ENCODE data around the gene MPP2.
"Not testable (repeated sequence)": the region's sequence is repeated elsewhere in the genome, so short reads cannot be mapped to it uniquely, and the experiment has no call there.

Gene MPP2

DNA sequence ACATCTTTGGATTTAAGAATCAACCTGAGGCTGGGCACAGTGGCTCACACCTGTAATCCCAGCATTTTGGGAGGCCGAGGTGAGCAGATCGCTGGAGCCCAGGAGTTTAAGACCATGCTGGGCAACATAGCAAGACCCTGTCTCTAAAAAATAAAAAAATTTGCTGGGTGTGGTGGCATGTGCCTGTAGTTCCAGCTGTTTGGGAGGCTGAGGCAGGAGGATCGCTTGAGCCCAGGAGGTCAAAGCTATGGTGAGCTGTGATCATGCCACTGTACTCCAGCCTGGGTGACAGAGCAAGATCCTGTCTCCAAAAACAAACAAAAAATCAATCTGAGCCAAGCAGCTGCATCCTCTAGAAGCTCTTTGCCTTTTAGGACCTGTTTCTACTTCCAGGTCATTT is 32.1 kb upstream of the MPP2 start:
- peaks cover 11% of the 10 kb centered on the region for H3K4me1 Mint-ChIP-seq
- DNase-seq (ENCODE audit: low spot score in 2 of 2); H3K9me3 Mint-ChIP-seq; H3K27me3 Mint-ChIP-seq; ATAC-seq (ENCODE audit: low read depth); H3K27ac Mint-ChIP-seq; H3K4me3 Mint-ChIP-seq; H3K36me3 Mint-ChIP-seq: not testable (repeated sequence)

DNA sequence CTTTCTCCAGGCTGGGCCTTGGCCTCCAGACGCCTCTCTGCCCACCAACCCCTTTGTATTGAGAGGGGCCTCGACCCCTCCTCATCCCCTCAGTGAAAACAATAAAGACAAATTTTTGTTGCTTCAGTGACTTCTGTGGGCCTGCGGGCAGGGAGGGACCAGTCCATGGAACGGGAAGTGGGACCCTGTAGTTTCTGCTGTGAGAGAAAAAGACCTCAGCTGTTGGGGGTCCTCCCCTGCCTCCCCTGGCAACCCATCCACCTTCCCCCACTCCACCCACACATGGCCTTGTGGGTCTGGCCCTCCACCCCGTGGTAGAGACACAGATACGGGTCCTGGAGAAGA is 31.5 kb upstream of the MPP2 start:
- DNase-seq (ENCODE audit: low spot score in 2 of 2), result no peak
- Mint-ChIP-seq H3K4me3 (no peak overlapping the region), H3K4me1 (peaks cover 11% of the 10 kb centered on the region), H3K9me3 (no peaks in the 10 kb centered on the region), H3K27me3 (peaks cover 8% of the 10 kb centered on the region), H3K27ac (no peak overlapping the region), H3K36me3 (no peaks in the 10 kb centered on the region)
- ATAC-seq (ENCODE audit: low read depth), result no peak

DNA sequence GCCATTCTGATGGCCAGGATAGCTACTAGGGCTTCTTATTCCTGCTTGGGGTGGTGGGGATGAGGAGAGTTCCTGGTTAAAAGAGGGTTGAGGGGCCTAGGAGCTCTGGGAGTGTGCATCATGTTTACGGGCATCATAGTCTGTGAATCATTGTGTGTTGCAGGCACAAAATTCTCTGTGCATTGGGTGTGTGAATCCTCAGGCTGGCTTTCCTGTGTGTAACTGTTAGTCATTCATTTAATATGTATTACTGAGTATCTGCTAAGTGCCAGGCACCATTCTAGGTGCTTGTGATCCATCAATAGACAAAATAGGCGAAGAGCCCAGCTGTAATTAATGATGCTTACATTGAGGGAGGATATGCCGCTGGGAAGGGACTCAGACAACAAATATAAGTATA is 29.1 kb upstream of the MPP2 start:
- no peak overlapping the region for H3K4me3 Mint-ChIP-seq
- peaks cover 11% of the 10 kb centered on the region for H3K4me1 Mint-ChIP-seq
- peaks cover 14% of the 10 kb centered on the region for H3K27me3 Mint-ChIP-seq
- DNase-seq (ENCODE audit: low spot score in 2 of 2), result no peak
- H3K9me3 Mint-ChIP-seq, result no peaks in the 10 kb centered on the region
- ATAC-seq (ENCODE audit: low read depth), result no peak
- no peak overlapping the region for H3K27ac Mint-ChIP-seq
- H3K36me3 Mint-ChIP-seq, result no peaks in the 10 kb centered on the region

GRCh38 chr17:43935926-43936261 is 28.6 kb upstream of the MPP2 start:
- DNase-seq (ENCODE audit: low spot score in 2 of 2) (no peak), ATAC-seq (ENCODE audit: low read depth) (no peak)
- no peaks in the 10 kb centered on the region for H3K36me3 Mint-ChIP-seq
- no peak overlapping the region for H3K27ac Mint-ChIP-seq
- peaks cover 14% of the 10 kb centered on the region for H3K27me3 Mint-ChIP-seq
- H3K9me3 Mint-ChIP-seq, result no peaks in the 10 kb centered on the region
- H3K4me1 Mint-ChIP-seq, result peaks cover 11% of the 10 kb centered on the region
- H3K4me3 Mint-ChIP-seq, result no peak overlapping the region

- H3K4me3 Mint-ChIP-seq, result no peak overlapping the region
- H3K4me1 Mint-ChIP-seq, result peaks cover 11% of the 10 kb centered on the region
- H3K27ac Mint-ChIP-seq, result no peak overlapping the region
- H3K9me3 Mint-ChIP-seq, result no peaks in the 10 kb centered on the region
- H3K36me3 Mint-ChIP-seq, result no peaks in the 10 kb centered on the region
- DNase-seq (ENCODE audit: low spot score in 2 of 2) (no peak), ATAC-seq (ENCODE audit: low read depth) (no peak)
- peaks cover 12% of the 10 kb centered on the region for H3K27me3 Mint-ChIP-seq
Observed at GRCh38 chr17:43935204-43935925, 28.0 kb upstream of the MPP2 start.

GRCh38 chr17:43932923-43933322 is 25.6 kb upstream of the MPP2 start:
- Mint-ChIP-seq H3K9me3 (no peaks in the 10 kb centered on the region), H3K4me3 (no peak overlapping the region)
- no peak for ATAC-seq (ENCODE audit: low read depth)

GRCh38 chr17:43932357-43932756 is 25.0 kb upstream of the MPP2 start:
- no peak for ATAC-seq (ENCODE audit: low read depth)
- Mint-ChIP-seq H3K36me3 (no peaks in the 10 kb centered on the region), H3K4me3 (no peak overlapping the region), H3K27ac (no peak overlapping the region), H3K27me3 (peaks cover 20% of the 10 kb centered on the region), H3K9me3 (no peaks in the 10 kb centered on the region), H3K4me1 (peaks cover 8% of the 10 kb centered on the region)
- DNase-seq (ENCODE audit: low spot score in 2 of 2), result no peak

More at GRCh38 chr17:43932923-43933322, 25.6 kb upstream of the MPP2 start:
- H3K4me1 Mint-ChIP-seq, result peaks cover 8% of the 10 kb centered on the region
- H3K36me3 Mint-ChIP-seq, result no peaks in the 10 kb centered on the region
- H3K27me3 Mint-ChIP-seq, result peaks cover 17% of the 10 kb centered on the region
- DNase-seq (ENCODE audit: low spot score in 2 of 2), result no peak
- H3K27ac Mint-ChIP-seq, result no peak overlapping the region

DNA sequence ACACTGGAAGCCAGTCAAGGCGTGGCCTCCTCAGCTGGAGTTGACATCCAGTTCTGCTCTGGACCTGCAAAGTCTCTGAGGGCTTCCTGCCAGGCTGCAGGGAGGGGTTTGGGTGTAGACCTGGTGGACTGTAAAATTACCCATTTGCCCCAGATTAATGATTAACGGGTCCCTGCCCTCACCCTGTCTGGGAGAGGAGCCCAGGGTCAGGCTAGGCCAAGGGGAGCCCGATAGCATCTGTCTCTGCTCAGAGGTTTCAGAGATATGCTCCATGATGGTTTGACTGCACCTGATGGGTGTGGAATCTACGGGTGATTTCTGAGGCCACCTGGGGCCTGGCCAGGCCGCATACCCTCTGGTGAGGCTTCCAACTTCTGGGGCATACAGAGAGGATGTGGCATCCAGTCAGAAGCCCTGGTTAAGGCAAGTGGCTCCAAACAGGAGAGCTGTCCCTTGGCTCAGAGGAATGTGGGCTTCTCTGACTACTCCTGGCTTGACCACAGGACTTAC is 23.8 kb upstream of the MPP2 start:
- DNase-seq (ENCODE audit: low spot score in 2 of 2), result no peak
- no peaks in the 10 kb centered on the region for H3K36me3 Mint-ChIP-seq
- H3K4me1 Mint-ChIP-seq, result peaks cover 6% of the 10 kb centered on the region
- peaks cover 27% of the 10 kb centered on the region for H3K27me3 Mint-ChIP-seq
- H3K9me3 Mint-ChIP-seq, result no peaks in the 10 kb centered on the region
- no peak overlapping the region for H3K27ac Mint-ChIP-seq
- no peak for ATAC-seq (ENCODE audit: low read depth)
- no peak overlapping the region for H3K4me3 Mint-ChIP-seq

DNA sequence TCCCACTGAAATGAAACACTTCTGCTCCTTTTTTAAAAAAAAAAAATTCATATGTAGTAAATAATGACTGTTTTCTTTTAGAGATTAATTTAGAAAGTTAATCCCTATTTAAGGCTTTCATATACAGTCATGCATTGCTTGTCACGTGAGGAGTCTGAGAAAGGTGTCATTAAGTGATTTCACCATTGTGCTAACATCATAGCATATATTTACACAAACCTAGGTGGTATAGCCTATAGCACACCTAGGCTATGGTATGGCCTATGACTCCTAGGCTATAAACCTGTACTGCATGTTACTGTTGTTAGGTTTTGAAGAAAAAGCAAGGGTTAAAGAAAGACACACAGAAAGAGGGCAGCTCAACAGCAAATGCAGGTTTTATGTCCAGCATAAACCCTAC is 21.3 kb upstream of the MPP2 start:
- no peak for ATAC-seq (ENCODE audit: low read depth)
- DNase-seq (ENCODE audit: low spot score in 2 of 2), result no peak
- no peaks in the 10 kb centered on the region for H3K36me3 Mint-ChIP-seq
- H3K4me3 Mint-ChIP-seq, result no peak overlapping the region
- no peaks in the 10 kb centered on the region for H3K9me3 Mint-ChIP-seq
- peaks cover 31% of the 10 kb centered on the region for H3K27me3 Mint-ChIP-seq
- H3K4me1 Mint-ChIP-seq, result peaks cover 6% of the 10 kb centered on the region
- H3K27ac Mint-ChIP-seq, result no peak overlapping the region

DNA sequence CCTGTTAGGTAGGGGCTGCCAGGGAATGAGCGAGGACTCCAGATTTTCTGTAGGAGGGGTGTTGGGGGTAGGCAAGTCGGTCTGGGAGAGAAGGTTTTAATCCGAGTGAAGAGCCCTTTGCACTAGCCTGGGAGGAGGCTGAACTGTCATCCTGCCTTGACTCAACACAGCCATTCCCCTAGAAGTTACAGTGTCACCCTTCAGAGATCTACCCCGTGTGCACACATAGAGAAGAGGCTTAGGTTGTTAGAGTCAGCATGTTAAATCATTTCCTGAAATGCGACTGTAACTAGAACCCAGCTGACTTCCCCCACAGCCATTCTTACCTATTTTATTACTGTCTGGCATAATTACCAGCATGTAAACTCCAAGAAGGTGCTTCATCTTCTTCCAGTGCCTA is 20.6 kb upstream of the MPP2 start:
- H3K27me3 Mint-ChIP-seq, result peaks cover 35% of the 10 kb centered on the region
- not testable (repeated sequence) for H3K9me3 Mint-ChIP-seq; DNase-seq (ENCODE audit: low spot score in 2 of 2); H3K36me3 Mint-ChIP-seq; H3K4me1 Mint-ChIP-seq; H3K27ac Mint-ChIP-seq
- ATAC-seq (ENCODE audit: low read depth), result peak; percentile 44
- peak overlapping the region; percentile 33 for H3K4me3 Mint-ChIP-seq

GRCh38 chr17:43927060-43927864 is 19.9 kb upstream of the MPP2 start:
- Mint-ChIP-seq H3K9me3 (no peaks in the 10 kb centered on the region), H3K4me1 (peaks cover 6% of the 10 kb centered on the region), H3K36me3 (no peaks in the 10 kb centered on the region), H3K27ac (no peak overlapping the region), H3K27me3 (peaks cover 31% of the 10 kb centered on the region), H3K4me3 (peak overlapping the region; percentile 67)
- DNase-seq (ENCODE audit: low spot score in 2 of 2) (no peak), ATAC-seq (ENCODE audit: low read depth) (no peak)

- Mint-ChIP-seq H3K4me1 (peaks cover 6% of the 10 kb centered on the region), H3K4me3 (no peak overlapping the region), H3K9me3 (no peaks in the 10 kb centered on the region), H3K27ac (no peak overlapping the region), H3K27me3 (peaks cover 29% of the 10 kb centered on the region), H3K36me3 (no peaks in the 10 kb centered on the region)
- DNase-seq (ENCODE audit: low spot score in 2 of 2), result no peak
- no peak for ATAC-seq (ENCODE audit: low read depth)
Observed at GRCh38 chr17:43924558-43924957, 17.2 kb upstream of the MPP2 start.

- peaks cover 11% of the 10 kb centered on the region for H3K27me3 Mint-ChIP-seq
- H3K4me3 Mint-ChIP-seq, result no peak overlapping the region
- no peak for ATAC-seq (ENCODE audit: low read depth)
- no peaks in the 10 kb centered on the region for H3K9me3 Mint-ChIP-seq
- no peak overlapping the region for H3K27ac Mint-ChIP-seq
- no peak for DNase-seq (ENCODE audit: low spot score in 2 of 2)
- peaks cover 6% of the 10 kb centered on the region for H3K4me1 Mint-ChIP-seq
- no peaks in the 10 kb centered on the region for H3K36me3 Mint-ChIP-seq
Observed at GRCh38 chr17:43920500-43921095, 13.3 kb upstream of the MPP2 start.

GRCh38 chr17:43918026-43918389 is 10.7 kb upstream of the MPP2 start:
- no peak for ATAC-seq (ENCODE audit: low read depth)
- Mint-ChIP-seq H3K4me3 (peak overlapping the region; percentile 76), H3K9me3 (no peaks in the 10 kb centered on the region)

More at GRCh38 chr17:43918026-43918389, 10.7 kb upstream of the MPP2 start:
- Mint-ChIP-seq H3K27ac (no peak overlapping the region), H3K4me1 (peaks cover 6% of the 10 kb centered on the region), H3K36me3 (no peaks in the 10 kb centered on the region), H3K27me3 (peaks cover 3% of the 10 kb centered on the region)
- no peak for DNase-seq (ENCODE audit: low spot score in 2 of 2)

All from memory B cell (primary cell).